IPS-20b (cell line): ENCODE measurements around the gene ENOX2.
A peak's percentile ranks its signal among the peaks of the same experiment; 100 is the strongest.

Experiments used
- H3K27ac ChIP-seq: one replicate; pipeline ENCODE4 v1.5.1; 2013; ENCODE audit warnings: low read length
- H3K27me3 ChIP-seq: 2 replicates; pipeline ENCODE4 v1.6.1; 2013; ENCODE audit warnings: mild to moderate bottlenecking, low read length, inconsistent platforms; ENCODE audit not compliant: insufficient read depth
- H3K36me3 ChIP-seq: 2 replicates; pipeline ENCODE4 v1.6.1; 2013; ENCODE audit warnings: low read depth, mild to moderate bottlenecking, inconsistent platforms, low read length, moderate library complexity; ENCODE audit not compliant: insufficient read depth
- H3K4me1 ChIP-seq: 2 replicates; pipeline ENCODE4 v1.6.1; 2013; ENCODE audit warnings: mild to moderate bottlenecking, control low read depth, inconsistent platforms, low read length, moderate library complexity; ENCODE audit not compliant: insufficient read depth
- H3K4me3 ChIP-seq: 2 replicates; pipeline ENCODE4 v1.5.1; 2013; ENCODE audit warnings: mild to moderate bottlenecking, low read length, inconsistent platforms
- H3K9ac ChIP-seq: 2 replicates; pipeline ENCODE4 v1.6.1; 2013; ENCODE audit warnings: low read depth, mild to moderate bottlenecking, inconsistent platforms, low read length, moderate library complexity
- H3K9me3 ChIP-seq: 2 replicates; pipeline ENCODE4 v1.6.1; 2013; ENCODE audit warnings: mild to moderate bottlenecking, low read depth, low read length, inconsistent platforms; ENCODE audit not compliant: insufficient read depth

The ENOX2 gene

DNA sequence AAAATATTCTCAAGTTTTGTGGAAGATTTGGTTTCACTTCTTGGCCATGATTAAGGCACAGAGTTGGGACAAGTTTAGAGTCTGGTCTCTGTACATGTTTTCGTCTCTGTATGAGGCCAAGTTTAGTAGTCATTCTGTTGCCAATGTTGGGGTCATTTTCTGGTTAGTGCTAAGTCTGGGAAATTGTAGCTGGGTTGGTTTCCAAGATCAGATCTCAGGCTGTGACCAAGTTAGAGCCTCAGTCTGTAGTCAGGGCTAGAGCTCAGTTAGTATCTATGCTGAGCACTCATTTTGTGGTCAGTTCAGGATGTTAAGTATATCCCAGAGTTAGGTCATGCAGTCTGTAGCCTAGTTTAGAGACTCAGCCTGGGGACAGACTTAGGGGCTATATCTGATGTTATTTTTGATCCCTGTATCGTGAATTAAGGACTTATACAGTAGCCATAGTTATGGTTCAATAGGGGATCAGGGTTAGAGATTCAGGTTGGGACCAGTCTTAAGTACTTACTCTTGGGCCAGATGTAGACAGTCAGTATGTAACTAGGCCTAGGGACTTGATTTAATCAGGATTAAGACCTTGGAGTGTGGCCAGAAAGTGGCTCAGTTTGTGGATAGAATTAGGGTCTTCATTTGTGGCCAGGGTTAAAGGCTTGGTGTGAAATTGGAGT is 6.6 kb upstream of the ENOX2 start:
- H3K36me3 ChIP-seq: no peaks in the 10 kb centered on the region
- H3K4me1 ChIP-seq: no peaks in the 10 kb centered on the region

DNA sequence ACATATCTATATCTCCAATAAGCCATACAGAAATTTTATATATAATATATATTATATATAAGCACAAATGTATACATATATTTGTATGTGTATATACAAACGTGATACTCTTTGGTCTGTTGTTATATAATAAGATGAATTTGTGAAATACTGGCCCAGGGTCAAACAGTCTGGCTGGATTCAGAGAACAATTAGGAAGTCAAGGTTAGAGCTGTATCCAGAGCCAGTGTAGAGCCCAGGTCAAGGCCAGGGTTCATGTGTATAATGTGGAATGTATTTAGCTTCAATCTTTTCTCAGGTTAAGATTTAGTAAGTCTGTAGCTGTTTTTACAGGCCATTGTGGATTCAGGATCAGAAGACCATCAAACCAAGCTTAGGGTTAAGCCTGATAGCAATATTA is 3.8 kb upstream of the ENOX2 start:
- Histone ChIP-seq H3K36me3 (no peaks in the 10 kb centered on the region), H3K4me1 (no peaks in the 10 kb centered on the region), H3K27me3 (no peaks in the 10 kb centered on the region), H3K9me3 (no peaks in the 10 kb centered on the region), H3K27ac (no peak overlapping the region), H3K9ac (no peak overlapping the region), H3K4me3 (no peak overlapping the region)

More for the DNA sequence above, 6.6 kb upstream of the ENOX2 start:
- Histone ChIP-seq H3K9ac (no peak overlapping the region), H3K27me3 (no peaks in the 10 kb centered on the region), H3K9me3 (no peaks in the 10 kb centered on the region), H3K4me3 (no peak overlapping the region), H3K27ac (no peak overlapping the region)

- H3K9ac ChIP-seq: peak overlapping the region; percentile 76; the same call in 1 of the 2 replicates
- H3K27ac ChIP-seq: no peak overlapping the region
- no peaks in the 10 kb centered on the region for H3K27me3 ChIP-seq
- no peaks in the 10 kb centered on the region for H3K4me1 ChIP-seq
- no peaks in the 10 kb centered on the region for H3K36me3 ChIP-seq
- no peaks in the 10 kb centered on the region for H3K9me3 ChIP-seq
- H3K4me3 ChIP-seq: peak overlapping the region; percentile 89
Measured at GRCh38 chrX:130902446-130902782, 595 bp downstream of the ENOX2 start.

- no peak overlapping the region for H3K27ac ChIP-seq
- H3K36me3 ChIP-seq: no peaks in the 10 kb centered on the region
- no peaks in the 10 kb centered on the region for H3K4me1 ChIP-seq
- H3K9me3 ChIP-seq: no peaks in the 10 kb centered on the region
- H3K27me3 ChIP-seq: no peaks in the 10 kb centered on the region
- H3K4me3 ChIP-seq: no peak overlapping the region
- H3K9ac ChIP-seq: no peak overlapping the region
Measured at GRCh38 chrX:130896802-130897501, 6.1 kb downstream of the ENOX2 start.

DNA sequence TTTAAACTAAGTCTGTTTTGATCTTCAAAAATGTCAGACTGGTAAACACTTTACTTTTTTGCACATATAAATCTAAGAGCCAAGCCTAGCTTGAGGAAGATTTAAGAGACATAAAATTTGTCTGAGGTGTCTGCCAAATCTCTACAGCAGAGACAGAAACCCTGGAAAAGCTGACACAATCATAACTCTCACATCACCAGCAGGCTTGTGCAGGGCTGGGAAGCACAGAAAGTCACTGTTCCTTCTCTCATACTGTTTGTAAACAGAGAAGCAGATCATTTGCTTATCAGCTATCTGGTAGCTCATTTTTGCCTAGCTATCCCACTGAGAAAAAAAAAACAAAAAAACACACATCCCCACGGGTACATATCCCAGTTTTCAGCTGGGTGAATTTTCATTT is 7.0 kb downstream of the ENOX2 start:
- no peaks in the 10 kb centered on the region for H3K9me3 ChIP-seq
- H3K27ac ChIP-seq: no peak overlapping the region
- no peak overlapping the region for H3K9ac ChIP-seq
- H3K4me1 ChIP-seq: no peaks in the 10 kb centered on the region
- no peaks in the 10 kb centered on the region for H3K27me3 ChIP-seq
- H3K4me3 ChIP-seq: no peak overlapping the region
- no peaks in the 10 kb centered on the region for H3K36me3 ChIP-seq

- H3K4me1 ChIP-seq: no peaks in the 10 kb centered on the region
- no peak overlapping the region for H3K27ac ChIP-seq
- no peaks in the 10 kb centered on the region for H3K9me3 ChIP-seq
- no peaks in the 10 kb centered on the region for H3K27me3 ChIP-seq
- no peak overlapping the region for H3K4me3 ChIP-seq
- H3K36me3 ChIP-seq: no peaks in the 10 kb centered on the region
- no peak overlapping the region for H3K9ac ChIP-seq
Measured at GRCh38 chrX:130895299-130895698, 7.7 kb downstream of the ENOX2 start.

GRCh38 chrX:130893356-130894085 is 9.5 kb downstream of the ENOX2 start:
- Histone ChIP-seq H3K4me1 (peaks cover 6% of the 10 kb centered on the region; the same call in 1 of the 2 replicates), H3K27me3 (no peaks in the 10 kb centered on the region), H3K9ac (no peak overlapping the region), H3K4me3 (no peak overlapping the region), H3K9me3 (no peaks in the 10 kb centered on the region), H3K27ac (no peak overlapping the region), H3K36me3 (no peaks in the 10 kb centered on the region)

- H3K4me1 ChIP-seq: peaks cover 6% of the 10 kb centered on the region; the same call in 1 of the 2 replicates
- no peak overlapping the region for H3K4me3 ChIP-seq
- no peaks in the 10 kb centered on the region for H3K27me3 ChIP-seq
- no peaks in the 10 kb centered on the region for H3K36me3 ChIP-seq
- H3K27ac ChIP-seq: no peak overlapping the region
- no peaks in the 10 kb centered on the region for H3K9me3 ChIP-seq
- H3K9ac ChIP-seq: no peak overlapping the region
Measured at GRCh38 chrX:130887376-130887775, 15.6 kb downstream of the ENOX2 start.

DNA sequence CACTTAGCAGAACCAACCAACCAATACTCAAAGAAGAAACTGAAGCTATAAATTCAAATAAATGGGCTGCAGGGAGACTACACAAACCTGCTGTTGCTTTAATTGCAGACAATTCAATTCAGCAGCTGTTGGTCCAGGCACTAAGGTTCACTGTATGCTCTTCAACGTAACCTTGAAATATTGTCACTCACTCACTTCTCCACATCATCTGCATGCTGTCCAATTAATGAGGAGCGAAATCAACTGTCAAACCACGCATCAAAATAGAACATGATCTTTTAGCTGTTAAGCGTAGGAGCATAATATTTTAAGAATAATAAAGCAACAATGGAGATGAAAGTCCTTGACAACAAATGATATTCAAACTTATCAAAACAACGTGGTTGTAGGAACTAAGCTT is 17.0 kb downstream of the ENOX2 start:
- Histone ChIP-seq H3K4me3 (no peak overlapping the region), H3K36me3 (no peaks in the 10 kb centered on the region), H3K9me3 (no peaks in the 10 kb centered on the region), H3K9ac (no peak overlapping the region), H3K4me1 (peaks cover 6% of the 10 kb centered on the region; the same call in 1 of the 2 replicates), H3K27me3 (no peaks in the 10 kb centered on the region), H3K27ac (no peak overlapping the region)

GRCh38 chrX:130885508-130885907 is 17.5 kb downstream of the ENOX2 start:
- Histone ChIP-seq H3K9ac (no peak overlapping the region), H3K4me3 (no peak overlapping the region), H3K36me3 (no peaks in the 10 kb centered on the region), H3K9me3 (no peaks in the 10 kb centered on the region), H3K27me3 (no peaks in the 10 kb centered on the region), H3K4me1 (peaks cover 6% of the 10 kb centered on the region; the same call in 1 of the 2 replicates), H3K27ac (no peak overlapping the region)

- Histone ChIP-seq H3K36me3 (no peaks in the 10 kb centered on the region), H3K9me3 (no peaks in the 10 kb centered on the region), H3K27me3 (no peaks in the 10 kb centered on the region), H3K9ac (no peak overlapping the region), H3K4me1 (peaks cover 9% of the 10 kb centered on the region; the same call in 1 of the 2 replicates), H3K27ac (no peak overlapping the region), H3K4me3 (no peak overlapping the region)
Measured at GRCh38 chrX:130884627-130885026, 18.4 kb downstream of the ENOX2 start.

DNA sequence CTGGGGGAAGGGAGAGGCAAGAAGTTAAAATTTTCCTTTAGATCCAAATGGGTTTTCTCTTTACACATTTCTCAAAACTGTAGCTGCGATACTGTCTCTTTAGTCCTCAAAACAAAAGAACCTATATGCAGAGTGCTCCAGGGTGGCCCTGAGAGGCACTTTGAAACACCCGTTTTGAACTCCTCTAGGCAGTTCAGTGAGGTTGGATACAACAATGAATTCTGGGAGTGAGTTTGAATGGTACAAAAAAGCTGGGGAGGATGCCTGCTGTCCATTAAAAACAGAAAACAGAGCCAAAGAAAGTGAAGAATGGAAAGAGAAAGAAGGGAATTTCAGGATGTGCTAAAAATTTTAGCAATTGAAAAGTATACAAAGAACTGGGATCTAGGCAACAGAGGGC is 23.1 kb downstream of the ENOX2 start:
- Histone ChIP-seq H3K9ac (no peak overlapping the region), H3K27me3 (no peaks in the 10 kb centered on the region)

More for the DNA sequence above, 23.1 kb downstream of the ENOX2 start:
- no peaks in the 10 kb centered on the region for H3K36me3 ChIP-seq
- H3K4me3 ChIP-seq: no peak overlapping the region
- peaks cover 9% of the 10 kb centered on the region for H3K4me1 ChIP-seq
- H3K27ac ChIP-seq: no peak overlapping the region
- no peaks in the 10 kb centered on the region for H3K9me3 ChIP-seq
